Left kidney (tissue), 8 donors: Measurements from ENCODE around the gene SLC10A4. TPM values are rescaled to one million over a fixed set of nuclear protein-coding genes. Genes with fewer than 3 reads are reported as not detected.
"Not testable (repeated sequence)": the region's sequence is repeated elsewhere in the genome, so short reads cannot be mapped to it uniquely, and the experiment has no call there.

Experiments used
- DNase-seq: peaks from one replicate; pipeline ENCODE4 v3.0.0-alpha.2; 2013
- long read RNA-seq, 8 donors: transcript quantifications; one replicate each; lab custom pipeline, GENCODE V29; 2026
- polyA plus RNA-seq: library from polyadenylated mRNA; unstranded; fragments of 120-200 nt; gene quantifications from one replicate; pipeline ENCODE4 v1.2.1, GENCODE V29; 2013; ENCODE audit not compliant: insufficient read length

The SLC10A4 gene
- polyA plus RNA-seq: 0.38 TPM
- long read RNA-seq, donor 1: 0 reads
- long read RNA-seq, donor 2: 0 reads
- long read RNA-seq, donor 3: 0 reads
- long read RNA-seq, donor 4: 0 reads
- long read RNA-seq, donor 5: 0 reads
- long read RNA-seq, donor 6: 0 reads
- long read RNA-seq, donor 7: 0 reads
- long read RNA-seq, donor 8: 0 reads

- DNase-seq: no peak
These were observed at the start of gene SLC10A4 for GRCh38 chr4:48483006-48483776. Gene SLC10A4, plus strand, starts transcription at chr4:48483343. Its CDS starts 219 bp downstream, at chr4:48483562.

- no peak for DNase-seq
These were observed 46.8 kb upstream of the SLC10A4 start for GRCh38 chr4:48436318-48436717.

GRCh38 chr4:48439988-48440387 is 43.2 kb upstream of the SLC10A4 start:
- no peak for DNase-seq

- DNase-seq: not testable (repeated sequence)
These were observed 42.2 kb upstream of the SLC10A4 start for GRCh38 chr4:48440914-48441313.

GRCh38 chr4:48445704-48446103 is 37.4 kb upstream of the SLC10A4 start:
- peak; percentile 7 for DNase-seq

GRCh38 chr4:48446642-48447041 is 36.5 kb upstream of the SLC10A4 start:
- no peak for DNase-seq

- no peak for DNase-seq
These were observed 34.0 kb upstream of the SLC10A4 start for GRCh38 chr4:48449151-48449550.

GRCh38 chr4:48450740-48451139 is 32.4 kb upstream of the SLC10A4 start:
- DNase-seq: no peak

GRCh38 chr4:48451656-48452055 is 31.5 kb upstream of the SLC10A4 start:
- not testable (repeated sequence) for DNase-seq

- DNase-seq: no peak
These were observed 28.6 kb upstream of the SLC10A4 start for GRCh38 chr4:48454591-48454990.

- DNase-seq: no peak
These were observed 22.1 kb upstream of the SLC10A4 start for GRCh38 chr4:48461000-48461399.

- no peak for DNase-seq
These were observed 20.8 kb upstream of the SLC10A4 start for GRCh38 chr4:48462363-48462762.

GRCh38 chr4:48467442-48467841 is 15.7 kb upstream of the SLC10A4 start:
- DNase-seq: no peak

GRCh38 chr4:48467891-48468290 is 15.3 kb upstream of the SLC10A4 start:
- DNase-seq: no peak

- DNase-seq: no peak
These were observed 13.0 kb upstream of the SLC10A4 start for GRCh38 chr4:48470137-48470536.

GRCh38 chr4:48470570-48470969 is 12.6 kb upstream of the SLC10A4 start:
- DNase-seq: no peak

- no peak for DNase-seq
These were observed 10.3 kb upstream of the SLC10A4 start for GRCh38 chr4:48472794-48473193.

GRCh38 chr4:48475770-48476169 is 7.4 kb upstream of the SLC10A4 start:
- DNase-seq: no peak

- no peak for DNase-seq
These were observed 4.9 kb upstream of the SLC10A4 start for GRCh38 chr4:48478273-48478672.

- DNase-seq: no peak
These were observed 1.6 kb upstream of the SLC10A4 start for GRCh38 chr4:48481581-48481980.

GRCh38 chr4:48483777-48484493 is 792 bp downstream of the SLC10A4 start:
- no peak for DNase-seq

GRCh38 chr4:48484494-48485168 is 1.5 kb downstream of the SLC10A4 start:
- no peak for DNase-seq

GRCh38 chr4:48489683-48490011 is 6.5 kb downstream of the SLC10A4 start:
- no peak for DNase-seq
